ENCODE results near the gene SHOX. TPM values are rescaled to one million over a fixed set of nuclear protein-coding genes. Genes with fewer than 3 reads are reported as not detected.

The SHOX gene
- total RNA-seq, 1 experiment from 2014 or later: not detected

DNA sequence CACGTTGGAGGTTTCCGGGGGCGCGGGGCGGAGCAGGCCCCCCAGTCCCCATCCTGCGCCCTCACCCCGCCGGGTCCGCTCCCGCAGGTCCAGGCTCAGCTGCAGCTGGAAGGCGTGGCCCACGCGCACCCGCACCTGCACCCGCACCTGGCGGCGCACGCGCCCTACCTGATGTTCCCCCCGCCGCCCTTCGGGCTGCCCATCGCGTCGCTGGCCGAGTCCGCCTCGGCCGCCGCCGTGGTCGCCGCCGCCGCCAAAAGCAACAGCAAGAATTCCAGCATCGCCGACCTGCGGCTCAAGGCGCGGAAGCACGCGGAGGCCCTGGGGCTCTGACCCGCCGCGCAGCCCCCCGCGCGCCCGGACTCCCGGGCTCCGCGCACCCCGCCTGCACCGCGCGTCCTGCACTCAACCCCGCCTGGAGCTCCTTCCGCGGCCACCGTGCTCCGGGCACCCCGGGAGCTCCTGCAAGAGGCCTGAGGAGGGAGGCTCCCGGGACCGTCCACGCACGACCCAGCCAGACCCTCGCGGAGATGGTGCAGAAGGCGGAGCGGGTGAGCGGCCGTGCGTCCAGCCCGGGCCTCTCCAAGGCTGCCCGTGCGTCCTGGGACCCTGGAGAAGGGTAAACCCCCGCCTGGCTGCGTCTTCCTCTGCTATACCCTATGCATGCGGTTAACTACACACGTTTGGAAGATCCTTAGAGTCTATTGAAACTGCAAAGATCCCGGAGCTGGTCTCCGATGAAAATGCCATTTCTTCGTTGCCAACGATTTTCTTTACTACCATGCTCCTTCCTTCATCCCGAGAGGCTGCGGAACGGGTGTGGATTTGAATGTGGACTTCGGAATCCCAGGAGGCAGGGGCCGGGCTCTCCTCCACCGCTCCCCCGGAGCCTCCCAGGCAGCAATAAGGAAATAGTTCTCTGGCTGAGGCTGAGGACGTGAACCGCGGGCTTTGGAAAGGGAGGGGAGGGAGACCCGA lies 14.0 kb downstream of the SHOX start:
- Histone ChIP-seq H3K9me3 (ENCODE audit: control insufficient read depth in 1 of 2, insufficient read depth in 1 of 2, low read depth in 1 of 2, low read length in 2 of 2) (no peaks in the 10 kb centered on the region), H3K4me3 (replicated peaks in 1 of 2; ENCODE audit: low read depth in 1 of 2, low read length in 2 of 2) (no peak overlapping the region), H2AFZ (ENCODE audit: low read depth, low read length, poor library complexity, severe bottlenecking) (no peak overlapping the region), H3K9ac (ENCODE audit: low read length) (no peak overlapping the region), H3K9me2 (ENCODE audit: insufficient read depth) (no peaks in the 10 kb centered on the region), H3K79me2 (ENCODE audit: insufficient read depth, low read length) (no peaks in the 10 kb centered on the region), H4K20me1 (ENCODE audit: insufficient read depth) (no peaks in the 10 kb centered on the region), H3K27me3 (ENCODE audit: insufficient read depth, low read length) (no peaks in the 10 kb centered on the region), H3K27ac (ENCODE audit: low read depth, low read length) (no peak overlapping the region), H3K4me1 (ENCODE audit: control insufficient read depth in 1 of 2, insufficient read depth in 2 of 2, low read length in 2 of 2) (no peaks in the 10 kb centered on the region), H3K36me3 (ENCODE audit: control insufficient read depth in 1 of 2, insufficient read depth in 2 of 2, low read length in 2 of 2) (no peaks in the 10 kb centered on the region), H3K4me2 (ENCODE audit: low read length) (no peak overlapping the region)
- ATAC-seq (no peak), DNase-seq (ENCODE audit: low read depth, low spot score) (no peak)
- ChIA-PET POLR2A (no interaction called here), RAD21 (ENCODE audit: low non-redundant PET in 1 of 2, low total read pairs in 2 of 2, uncharacterized antibody in 2 of 2, unreplicated experiment in 2 of 2) (no interaction called here), CTCF (no interaction called here)
- TF ChIP-seq SRF (IDR thresholded peaks at IDR 0.05; ENCODE audit: low read depth) (no peak), CBX3 (IDR thresholded peaks at IDR 0.05; ENCODE audit: low read depth) (no peak)
- BruUV-seq (replicated peaks): no TSS peak
- intact Hi-C loops (cut with micrococcal nuclease): no loop called here

DNA sequence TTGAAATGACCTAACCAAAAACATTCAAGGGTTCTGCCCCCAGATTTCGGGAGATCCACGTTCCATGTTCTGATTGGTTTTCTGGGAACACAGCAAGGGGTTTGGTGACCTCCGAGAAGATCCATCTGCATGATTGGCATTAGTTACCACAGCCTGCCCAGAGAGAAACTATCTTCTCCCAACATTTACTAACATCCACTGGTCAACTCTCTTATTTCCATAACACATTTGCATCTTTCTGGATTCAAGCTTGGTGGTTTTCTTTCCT lies 15.6 kb downstream of the SHOX start:
- H3K79me2 ChIP-seq (ENCODE audit: insufficient read depth, low read length): no peaks in the 10 kb centered on the region
- DNase-seq (ENCODE audit: low read depth, low spot score) (no peak), ATAC-seq (no peak)
- ChIA-PET RAD21 (ENCODE audit: low non-redundant PET in 1 of 2, low total read pairs in 2 of 2, uncharacterized antibody in 2 of 2, unreplicated experiment in 2 of 2) (no interaction called here), CTCF (no interaction called here), POLR2A (no interaction called here)
- H3K4me1 ChIP-seq (ENCODE audit: control insufficient read depth in 1 of 2, insufficient read depth in 2 of 2, low read length in 2 of 2): no peaks in the 10 kb centered on the region
- H3K4me2 ChIP-seq (ENCODE audit: low read length): no peak overlapping the region
- intact Hi-C loops (cut with micrococcal nuclease): no loop called here
- H3K9ac ChIP-seq (ENCODE audit: low read length): no peak overlapping the region
- TF ChIP-seq ZNF274 (IDR thresholded peaks at IDR 0.05; ENCODE audit: low read depth, low read length) (no peak), YY1 (IDR thresholded peaks at IDR 0.05; ENCODE audit: extremely low read depth, insufficient replicate concordance, low read depth, low read length) (no peak), MAX (IDR thresholded peaks at IDR 0.05) (no peak), SP1 (IDR thresholded peaks at IDR 0.05; ENCODE audit: low read depth) (no peak), SIN3A (IDR thresholded peaks at IDR 0.05; ENCODE audit: low read depth) (no peak), EGR1 (IDR thresholded peaks at IDR 0.05; ENCODE audit: low read depth) (no peak), POLR2AphosphoS5 (IDR thresholded peaks at IDR 0.05; ENCODE audit: low read depth, low read length) (no peak), TCF7L2 (IDR thresholded peaks at IDR 0.05; ENCODE audit: borderline replicate concordance, extremely low read depth, insufficient read depth, insufficient read length) (no peak), JUND (IDR thresholded peaks at IDR 0.05) (no peak), RAD21 (IDR thresholded peaks at IDR 0.05; ENCODE audit: low read depth) (no peak)
- TF ChIP-seq, protein P1, sequence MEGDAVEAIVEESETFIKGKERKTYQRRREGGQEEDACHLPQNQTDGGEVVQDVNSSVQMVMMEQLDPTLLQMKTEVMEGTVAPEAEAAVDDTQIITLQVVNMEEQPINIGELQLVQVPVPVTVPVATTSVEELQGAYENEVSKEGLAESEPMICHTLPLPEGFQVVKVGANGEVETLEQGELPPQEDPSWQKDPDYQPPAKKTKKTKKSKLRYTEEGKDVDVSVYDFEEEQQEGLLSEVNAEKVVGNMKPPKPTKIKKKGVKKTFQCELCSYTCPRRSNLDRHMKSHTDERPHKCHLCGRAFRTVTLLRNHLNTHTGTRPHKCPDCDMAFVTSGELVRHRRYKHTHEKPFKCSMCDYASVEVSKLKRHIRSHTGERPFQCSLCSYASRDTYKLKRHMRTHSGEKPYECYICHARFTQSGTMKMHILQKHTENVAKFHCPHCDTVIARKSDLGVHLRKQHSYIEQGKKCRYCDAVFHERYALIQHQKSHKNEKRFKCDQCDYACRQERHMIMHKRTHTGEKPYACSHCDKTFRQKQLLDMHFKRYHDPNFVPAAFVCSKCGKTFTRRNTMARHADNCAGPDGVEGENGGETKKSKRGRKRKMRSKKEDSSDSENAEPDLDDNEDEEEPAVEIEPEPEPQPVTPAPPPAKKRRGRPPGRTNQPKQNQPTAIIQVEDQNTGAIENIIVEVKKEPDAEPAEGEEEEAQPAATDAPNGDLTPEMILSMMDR (IDR thresholded peaks at IDR 0.05 in 2 of 3, conservative IDR thresholded peaks at IDR 0.05 in 1 of 3; ENCODE audit: borderline replicate concordance in 1 of 3, insufficient read depth in 1 of 3, low read depth in 2 of 3, low read length in 2 of 3): no peak
- TF ChIP-seq, protein P2, sequence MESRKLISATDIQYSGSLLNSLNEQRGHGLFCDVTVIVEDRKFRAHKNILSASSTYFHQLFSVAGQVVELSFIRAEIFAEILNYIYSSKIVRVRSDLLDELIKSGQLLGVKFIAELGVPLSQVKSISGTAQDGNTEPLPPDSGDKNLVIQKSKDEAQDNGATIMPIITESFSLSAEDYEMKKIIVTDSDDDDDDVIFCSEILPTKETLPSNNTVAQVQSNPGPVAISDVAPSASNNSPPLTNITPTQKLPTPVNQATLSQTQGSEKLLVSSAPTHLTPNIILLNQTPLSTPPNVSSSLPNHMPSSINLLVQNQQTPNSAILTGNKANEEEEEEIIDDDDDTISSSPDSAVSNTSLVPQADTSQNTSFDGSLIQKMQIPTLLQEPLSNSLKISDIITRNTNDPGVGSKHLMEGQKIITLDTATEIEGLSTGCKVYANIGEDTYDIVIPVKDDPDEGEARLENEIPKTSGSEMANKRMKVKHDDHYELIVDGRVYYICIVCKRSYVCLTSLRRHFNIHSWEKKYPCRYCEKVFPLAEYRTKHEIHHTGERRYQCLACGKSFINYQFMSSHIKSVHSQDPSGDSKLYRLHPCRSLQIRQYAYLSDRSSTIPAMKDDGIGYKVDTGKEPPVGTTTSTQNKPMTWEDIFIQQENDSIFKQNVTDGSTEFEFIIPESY (IDR thresholded peaks at IDR 0.05; ENCODE audit: extremely low read depth, insufficient replicate concordance, low read length): no peak
- TF ChIP-seq, protein P3, sequence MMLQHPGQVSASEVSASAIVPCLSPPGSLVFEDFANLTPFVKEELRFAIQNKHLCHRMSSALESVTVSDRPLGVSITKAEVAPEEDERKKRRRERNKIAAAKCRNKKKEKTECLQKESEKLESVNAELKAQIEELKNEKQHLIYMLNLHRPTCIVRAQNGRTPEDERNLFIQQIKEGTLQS (IDR thresholded peaks at IDR 0.05): no peak
- no peak overlapping the region for H3K27ac ChIP-seq (ENCODE audit: low read depth, low read length)
- no TSS peak for BruUV-seq (replicated peaks)
- H4K20me1 ChIP-seq (ENCODE audit: insufficient read depth): no peaks in the 10 kb centered on the region
- no peak overlapping the region for H3K4me3 ChIP-seq (replicated peaks in 1 of 2; ENCODE audit: low read depth in 1 of 2, low read length in 2 of 2)
- no peaks in the 10 kb centered on the region for H3K36me3 ChIP-seq (ENCODE audit: control insufficient read depth in 1 of 2, insufficient read depth in 2 of 2, low read length in 2 of 2)
- no peaks in the 10 kb centered on the region for H3K9me3 ChIP-seq (ENCODE audit: control insufficient read depth in 1 of 2, insufficient read depth in 1 of 2, low read depth in 1 of 2, low read length in 2 of 2)
- no peak overlapping the region for H2AFZ ChIP-seq (ENCODE audit: low read depth, low read length, poor library complexity, severe bottlenecking)
- H3K9me2 ChIP-seq (ENCODE audit: insufficient read depth): no peaks in the 10 kb centered on the region
- H3K27me3 ChIP-seq (ENCODE audit: insufficient read depth, low read length): no peaks in the 10 kb centered on the region
